Caco-2 (cell line): Measurements from ENCODE around the gene CACNB1. TPM values are rescaled to one million over a fixed set of nuclear protein-coding genes. Genes with fewer than 3 reads are reported as not detected.

Experiments used
- BruUV-seq: library from RNA; stranded (reverse); fragments of 400-500 nt; replicated peaks from 2 replicates; lab custom pipeline; 2021; lab: Mats Ljungman, UMichigan
- CTCF ChIA-PET: fragments of 300-600 bp; sonication (Branson Sonifier 250); formaldehyde crosslinking; loops from one replicate; lab custom pipeline; 2022; ENCODE audit warnings: antibody characterized with exemption; lab: Charles Lee
- POLR2A ChIA-PET: fragments of 300-600 bp; sonication (Branson Sonifier 250); formaldehyde crosslinking; loops from one replicate; lab custom pipeline; 2022; ENCODE audit warnings: antibody characterized with exemption; lab: Charles Lee
- DNase-seq, 2 experiments: peaks; one replicate each; pipeline versions ENCODE4 v3.0.0 to v3.0.0-alpha.2; 2020 to 2022
- H3K27me3 ChIP-seq: replicated peaks from 2 replicates; pipeline ENCODE4 v1.6.0; 2011; ENCODE audit warnings: low read length; ENCODE audit not compliant: control insufficient read depth, insufficient read depth
- H3K36me3 ChIP-seq: 2 replicates; pipeline ENCODE4 v1.5.1; 2011; ENCODE audit warnings: low read length; ENCODE audit not compliant: control insufficient read depth, insufficient read depth
- H3K4me1 ChIP-seq: fragments of 250-450 bp; sonication (Bioruptor Pico); 2 replicates; pipeline ENCODE4 v1.5.1; 2020; ENCODE audit warnings: mild to moderate bottlenecking
- H3K4me3 ChIP-seq: 2 replicates; pipeline ENCODE4 v1.5.1; 2011; ENCODE audit warnings: low read depth, mild to moderate bottlenecking, control low read depth, low read length
- H3K9me3 ChIP-seq: fragments of 250-450 bp; sonication (Bioruptor Pico); 2 replicates; pipeline ENCODE4 v1.5.1; 2020; ENCODE audit warnings: mild to moderate bottlenecking, moderate library complexity
- H3K27ac Mint-ChIP-seq: one replicate; pipeline ENCODE4 v1.8.0; 2022; ENCODE audit warnings: mixed read lengths; ENCODE audit not compliant: unreplicated experiment
- H3K27me3 Mint-ChIP-seq: one replicate; pipeline ENCODE4 v1.8.0; 2022; ENCODE audit warnings: mixed read lengths; ENCODE audit not compliant: insufficient read depth, unreplicated experiment
- H3K36me3 Mint-ChIP-seq: one replicate; pipeline ENCODE4 v1.8.0; 2022; ENCODE audit warnings: mild to moderate bottlenecking, mixed read lengths; ENCODE audit not compliant: insufficient read depth, unreplicated experiment
- H3K4me1 Mint-ChIP-seq: one replicate; pipeline ENCODE4 v1.8.0; 2022; ENCODE audit warnings: low read depth, mixed read lengths; ENCODE audit not compliant: unreplicated experiment
- H3K4me3 Mint-ChIP-seq: one replicate; pipeline ENCODE4 v1.8.0; 2022; ENCODE audit warnings: mild to moderate bottlenecking, moderate library complexity, mixed read lengths; ENCODE audit not compliant: unreplicated experiment
- H3K9me3 Mint-ChIP-seq: one replicate; pipeline ENCODE4 v1.8.0; 2022; ENCODE audit warnings: mixed read lengths; ENCODE audit not compliant: unreplicated experiment
- intact Hi-C: fragments of 100-400 bp; cut with micrococcal nuclease; formaldehyde crosslinking; loops from one replicate; pipeline ENCODE4 v1.10.0; 2022; ENCODE audit not compliant: unreplicated experiment
- total RNA-seq: library from RNA; stranded (reverse); gene quantifications from 2 replicates; pipeline ENCODE4 v1.2.3, GENCODE V29; 2022
- TF ChIP-seq, protein P1 (sequence below), 2 experiments: fragments of 200-600 bp in 1 of 2; IDR thresholded peaks; 1 replicate in 1 of 2; 2 replicates in 1 of 2; pipeline versions ENCODE4 v1.5.1 to v1.8.0; 2011 to 2022; ENCODE audit warnings: antibody characterized with exemption in 1 of 2, control low read depth in 1 of 2, inconsistent platforms in 1 of 2, low read depth in 1 of 2, low read length in 1 of 2, mild to moderate bottlenecking in 1 of 2, moderate library complexity in 1 of 2; ENCODE audit not compliant: insufficient read depth in 1 of 2, severe bottlenecking in 1 of 2, unreplicated experiment in 1 of 2

Gene CACNB1
- total RNA-seq, 1 experiment from 2014 or later: 7.0 TPM

DNA sequence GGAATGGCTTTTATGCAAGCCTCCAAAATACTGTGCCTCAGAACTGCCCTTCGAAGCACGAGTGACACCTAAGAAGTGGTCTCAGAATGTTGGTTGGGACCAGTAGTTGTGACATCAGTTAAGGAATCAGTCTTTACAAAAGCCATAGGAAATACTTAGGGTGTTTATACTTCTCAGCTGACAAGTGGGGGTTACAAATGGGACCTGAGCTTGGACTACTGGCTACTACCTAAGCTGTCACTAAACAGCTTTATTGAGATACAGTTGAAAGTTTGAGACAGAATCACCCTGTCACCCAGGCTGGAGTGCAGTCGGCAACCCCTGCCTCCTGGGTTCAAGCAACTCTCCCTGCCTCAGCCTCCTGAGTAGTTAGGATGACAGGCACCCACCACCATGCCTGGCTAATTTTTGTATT lies 7.7 kb upstream of the CACNB1 start:
- Mint-ChIP-seq H3K27me3 (no peaks in the 10 kb centered on the region), H3K27ac (peak overlapping the region; percentile 4), H3K36me3 (peaks cover 56% of the 10 kb centered on the region), H3K4me1 (no peaks in the 10 kb centered on the region), H3K9me3 (no peaks in the 10 kb centered on the region), H3K4me3 (no peak overlapping the region)
- TF ChIP-seq, protein P1, sequence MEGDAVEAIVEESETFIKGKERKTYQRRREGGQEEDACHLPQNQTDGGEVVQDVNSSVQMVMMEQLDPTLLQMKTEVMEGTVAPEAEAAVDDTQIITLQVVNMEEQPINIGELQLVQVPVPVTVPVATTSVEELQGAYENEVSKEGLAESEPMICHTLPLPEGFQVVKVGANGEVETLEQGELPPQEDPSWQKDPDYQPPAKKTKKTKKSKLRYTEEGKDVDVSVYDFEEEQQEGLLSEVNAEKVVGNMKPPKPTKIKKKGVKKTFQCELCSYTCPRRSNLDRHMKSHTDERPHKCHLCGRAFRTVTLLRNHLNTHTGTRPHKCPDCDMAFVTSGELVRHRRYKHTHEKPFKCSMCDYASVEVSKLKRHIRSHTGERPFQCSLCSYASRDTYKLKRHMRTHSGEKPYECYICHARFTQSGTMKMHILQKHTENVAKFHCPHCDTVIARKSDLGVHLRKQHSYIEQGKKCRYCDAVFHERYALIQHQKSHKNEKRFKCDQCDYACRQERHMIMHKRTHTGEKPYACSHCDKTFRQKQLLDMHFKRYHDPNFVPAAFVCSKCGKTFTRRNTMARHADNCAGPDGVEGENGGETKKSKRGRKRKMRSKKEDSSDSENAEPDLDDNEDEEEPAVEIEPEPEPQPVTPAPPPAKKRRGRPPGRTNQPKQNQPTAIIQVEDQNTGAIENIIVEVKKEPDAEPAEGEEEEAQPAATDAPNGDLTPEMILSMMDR (IDR thresholded peaks at IDR 0.05; ENCODE audit: insufficient read depth in 1 of 2, low read depth in 1 of 2, low read length in 1 of 2, severe bottlenecking in 1 of 2, unreplicated experiment in 1 of 2): no peak
- BruUV-seq: no TSS peak
- Histone ChIP-seq H3K4me3 (no peak overlapping the region), H3K9me3 (no peaks in the 10 kb centered on the region), H3K4me1 (peaks cover 6% of the 10 kb centered on the region; the same call in 1 of the 2 replicates), H3K36me3 (peaks cover 13% of the 10 kb centered on the region), H3K27me3 (no peaks in the 10 kb centered on the region)
- ChIA-PET POLR2A (no interaction called here), CTCF (interaction anchor here (0.6 to 6.6 kb wide), 3 partner anchors 37 to 147 kb away, joined by 4 to 123 read pairs (median 4); no protein-coding TSS in a partner anchor)
- intact Hi-C loops: loop anchor here (5.0 kb wide), 1 partner anchor 342 kb away; no protein-coding TSS in a partner anchor
- no peak for DNase-seq

DNA sequence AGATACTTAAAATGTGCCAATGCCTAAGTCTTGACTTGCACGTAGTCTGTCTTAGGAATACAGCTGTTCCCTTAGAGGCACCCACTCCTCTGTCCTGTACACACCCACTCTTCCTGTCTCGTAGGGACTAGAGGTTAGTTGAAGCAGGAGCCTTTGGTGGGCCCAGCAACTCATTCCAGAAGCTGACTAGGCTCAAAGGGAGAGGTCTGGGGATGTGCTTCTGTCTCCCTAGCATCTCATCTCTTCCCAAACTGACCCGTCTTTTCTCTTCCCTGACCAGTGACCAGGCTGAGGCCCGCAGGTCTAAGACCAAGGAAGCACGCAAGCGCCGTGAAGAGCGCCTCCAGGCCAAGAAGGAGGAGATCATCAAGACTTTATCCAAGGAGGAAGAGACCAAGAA lies 6.8 kb upstream of the CACNB1 start:
- TF ChIP-seq, protein P1 (IDR thresholded peaks at IDR 0.05; ENCODE audit: insufficient read depth in 1 of 2, low read depth in 1 of 2, low read length in 1 of 2, severe bottlenecking in 1 of 2, unreplicated experiment in 1 of 2): no peak
- no TSS peak for BruUV-seq
- DNase-seq: no peak
- H3K36me3 Mint-ChIP-seq: peaks cover 63% of the 10 kb centered on the region
- peak overlapping the region; percentile 4 for H3K27ac Mint-ChIP-seq
- no peak overlapping the region for H3K4me3 ChIP-seq
- no peaks in the 10 kb centered on the region for H3K9me3 Mint-ChIP-seq
- H3K27me3 ChIP-seq: no peaks in the 10 kb centered on the region
- POLR2A ChIA-PET: no interaction called here
- intact Hi-C loops: no loop called here
- H3K27me3 Mint-ChIP-seq: no peaks in the 10 kb centered on the region
- H3K4me1 ChIP-seq: peaks cover 6% of the 10 kb centered on the region; the same call in 1 of the 2 replicates
- peaks cover 6% of the 10 kb centered on the region for H3K4me1 Mint-ChIP-seq
- H3K9me3 ChIP-seq: no peaks in the 10 kb centered on the region
- CTCF ChIA-PET: interaction anchor here (6.6 kb wide), 1 partner anchor 42 kb away, joined by 123 read pairs; no protein-coding TSS in a partner anchor
- peaks cover 13% of the 10 kb centered on the region for H3K36me3 ChIP-seq
- H3K4me3 Mint-ChIP-seq: no peak overlapping the region

DNA sequence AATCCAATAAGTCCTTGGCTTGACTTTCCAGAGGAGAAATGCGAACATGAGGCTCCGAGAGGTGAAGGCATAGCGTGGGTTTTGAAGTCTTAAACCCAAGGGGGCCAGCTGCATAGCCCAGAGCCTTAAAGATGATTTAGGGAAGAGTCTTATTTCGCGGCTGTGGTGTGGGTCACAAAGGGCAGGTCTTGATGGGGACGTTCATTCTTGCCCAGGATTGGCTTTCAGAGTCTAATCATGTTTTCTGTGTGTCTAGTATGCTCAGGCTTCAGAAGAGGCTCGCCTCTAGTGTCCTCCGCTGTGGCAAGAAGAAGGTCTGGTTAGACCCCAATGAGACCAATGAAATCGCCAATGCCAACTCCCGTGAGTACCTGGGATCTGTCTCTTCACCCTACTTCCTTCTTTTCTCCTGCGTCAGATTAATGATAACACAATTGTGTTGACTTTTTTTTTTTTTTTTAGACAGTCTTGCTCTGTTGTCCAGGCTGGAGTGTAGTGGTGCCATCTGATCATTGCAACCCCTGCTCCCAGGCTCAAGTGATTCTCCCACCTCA lies 3.6 kb upstream of the CACNB1 start:
- H3K36me3 ChIP-seq: peaks cover 13% of the 10 kb centered on the region
- TF ChIP-seq, protein P1 (IDR thresholded peaks at IDR 0.05; ENCODE audit: insufficient read depth in 1 of 2, low read depth in 1 of 2, low read length in 1 of 2, severe bottlenecking in 1 of 2, unreplicated experiment in 1 of 2): no peak
- no TSS peak for BruUV-seq
- Mint-ChIP-seq H3K27me3 (no peaks in the 10 kb centered on the region), H3K4me3 (peak overlapping the region; percentile 87), H3K4me1 (peaks cover 6% of the 10 kb centered on the region), H3K36me3 (peaks cover 61% of the 10 kb centered on the region), H3K9me3 (no peaks in the 10 kb centered on the region), H3K27ac (peak overlapping the region; percentile 99)
- peaks cover 14% of the 10 kb centered on the region for H3K4me1 ChIP-seq
- ChIA-PET POLR2A (no interaction called here), CTCF (interaction anchor here (1.0 kb wide), 1 partner anchor 152 kb away, joined by 3 read pairs; no protein-coding TSS in a partner anchor)
- H3K9me3 ChIP-seq: no peaks in the 10 kb centered on the region
- H3K4me3 ChIP-seq: peak overlapping the region; percentile 87
- H3K27me3 ChIP-seq: no peaks in the 10 kb centered on the region
- DNase-seq: no peak
- intact Hi-C loops: no loop called here
